Thyroid gland (tissue), 4 donors: ENCODE data around the gene SASH1. TPM values are rescaled to one million over a fixed set of nuclear protein-coding genes. Genes with fewer than 3 reads are reported as not detected.

Experiments used
- DNase-seq, 2 donors: peaks; one replicate each; pipeline ENCODE4 v3.0.0-alpha.2; 2019
- H3K27ac ChIP-seq, 3 donors: fragments of 200-600 bp; sonication (generic); 1 replicate in 2 of 3; 2 replicates in 1 of 3; pipeline ENCODE4 v1.5.1; 2016 to 2019; ENCODE audit warnings: mild to moderate bottlenecking in 1 of 3, moderate library complexity in 1 of 3
- H3K27me3 ChIP-seq: fragments of 200-600 bp; sonication (generic); one replicate; pipeline ENCODE4 v1.5.1; 2019
- H3K36me3 ChIP-seq, 2 donors: fragments of 200-600 bp; sonication (generic); one replicate each; pipeline ENCODE4 v1.5.1; 2016 to 2019
- H3K4me1 ChIP-seq, 2 donors: fragments of 200-600 bp; sonication (generic); one replicate each; pipeline ENCODE4 v1.5.1; 2017 to 2019
- H3K4me3 ChIP-seq, 3 donors: fragments of 200-600 bp; sonication (generic); replicated peaks in 1 of 3; 1 replicate in 2 of 3; 2 replicates in 1 of 3; pipeline ENCODE4 v1.5.1; 2016; ENCODE audit warnings: mild to moderate bottlenecking in 1 of 3
- H3K9me3 ChIP-seq: fragments of 200-600 bp; sonication (generic); one replicate; pipeline ENCODE4 v1.5.1; 2017
- CTCF ChIP-seq, 6 experiments: fragments of 200-600 bp in 3 of 6; fragments of 450-650 bp in 3 of 6; sonication (generic) in 3 of 6; IDR thresholded peaks; one replicate each; pipeline ENCODE4 v1.5.1; 2016 to 2019; ENCODE audit warnings: antibody characterized with exemption in 6 of 6, mild to moderate bottlenecking in 2 of 6, inconsistent platforms in 1 of 6, moderate library complexity in 1 of 6
- POLR2A ChIP-seq, 2 donors: fragments of 450-650 bp; IDR thresholded peaks; one replicate each; pipeline ENCODE4 v1.6.1; 2017; ENCODE audit warnings: antibody characterized with exemption in 2 of 2, mild to moderate bottlenecking in 2 of 2, moderate library complexity in 1 of 2
- WGBS, 2 donors: methylation state at CpG; one replicate each; pipeline ENCODE4 v1.1.5; 2017; 5-methylcytosine and 5-hydroxymethylcytosine counted together
- intact Hi-C: fragments of 100-400 bp; cut with DNase I; formaldehyde crosslinking; loops from one replicate; pipeline ENCODE4 v1.15.1; 2023
- total RNA-seq, 4 donors: library from RNA; depleted of rRNA; stranded (reverse); fragments of >200 nt; gene quantifications; one replicate each; pipeline ENCODE4 v1.2.3, GENCODE V29; 2016

Gene SASH1
- total RNA-seq, 4 donors from 2014 or later = 154 to 235 (median 190) TPM

- no peak for TF ChIP-seq CTCF (IDR thresholded peaks at IDR 0.05)
- no peak for TF ChIP-seq POLR2A (IDR thresholded peaks at IDR 0.05)
- H3K4me1 ChIP-seq = peaks cover 52 to 87% of the 10 kb centered on the region in 2 donors
- no peaks in the 10 kb centered on the region for H3K36me3 ChIP-seq
- intact Hi-C loops = no loop called here
- 46 to 63% methylated on average over 10 to 11 of the region's 11 CpGs for WGBS, 2 donors
- no peak overlapping the region for H3K4me3 ChIP-seq
- peak overlapping the region; percentile 66 to 86 (median 81) for H3K27ac ChIP-seq
- no peaks in the 10 kb centered on the region for H3K9me3 ChIP-seq
- H3K27me3 ChIP-seq = no peaks in the 10 kb centered on the region
- DNase-seq = peak; percentile 28 to 32
Observed at GRCh38 chr6:148367411-148368024, 24.9 kb downstream of the SASH1 start.

- intact Hi-C loops = no loop called here
- Histone ChIP-seq H3K27ac (peak overlapping the region in 2 of 3 donors; percentile 49 to 86), H3K4me1 (peaks cover 49 to 80% of the 10 kb centered on the region in 2 donors), H3K36me3 (no peaks in the 10 kb centered on the region), H3K9me3 (no peaks in the 10 kb centered on the region), H3K4me3 (no peak overlapping the region), H3K27me3 (no peaks in the 10 kb centered on the region)
- no peak for DNase-seq
- TF ChIP-seq CTCF (IDR thresholded peaks at IDR 0.05) (no peak), POLR2A (IDR thresholded peaks at IDR 0.05) (no peak)
- 97 to 100% methylated on average over 2 of the region's 2 CpGs for WGBS, 2 donors
Observed at GRCh38 chr6:148370176-148370575, 27.5 kb downstream of the SASH1 start.

- Histone ChIP-seq H3K4me3 (no peak overlapping the region), H3K4me1 (peaks cover 36 to 58% of the 10 kb centered on the region in 2 donors), H3K36me3 (no peaks in the 10 kb centered on the region), H3K9me3 (no peaks in the 10 kb centered on the region), H3K27me3 (no peaks in the 10 kb centered on the region), H3K27ac (peak overlapping the region in 1 of 3 donors; percentile 41)
- no peak for TF ChIP-seq POLR2A (IDR thresholded peaks at IDR 0.05)
- intact Hi-C loops = no loop called here
- WGBS, 2 donors = 71 to 74% methylated on average over 5 of the region's 5 CpGs
- no peak for DNase-seq
Observed at GRCh38 chr6:148374040-148374774, 31.6 kb downstream of the SASH1 start.

GRCh38 chr6:148375401-148375800, 32.8 kb downstream of the SASH1 start:
- Histone ChIP-seq H3K36me3 (no peaks in the 10 kb centered on the region), H3K27me3 (no peaks in the 10 kb centered on the region), H3K9me3 (no peaks in the 10 kb centered on the region), H3K4me3 (no peak overlapping the region), H3K27ac (no peak overlapping the region), H3K4me1 (peaks cover 40 to 56% of the 10 kb centered on the region in 2 donors)
- WGBS, 2 donors = 88 to 91% methylated on average over 5 of the region's 5 CpGs
- intact Hi-C loops = no loop called here
- TF ChIP-seq POLR2A (IDR thresholded peaks at IDR 0.05) (no peak), CTCF (IDR thresholded peaks at IDR 0.05) (no peak)
- no peak for DNase-seq

GRCh38 chr6:148379481-148379880, 36.8 kb downstream of the SASH1 start:
- no peak for TF ChIP-seq POLR2A (IDR thresholded peaks at IDR 0.05)
- TF ChIP-seq CTCF (IDR thresholded peaks at IDR 0.05) = no peak
- Histone ChIP-seq H3K36me3 (no peaks in the 10 kb centered on the region), H3K4me3 (no peak overlapping the region), H3K4me1 (peaks cover 37 to 48% of the 10 kb centered on the region in 2 donors), H3K27me3 (no peaks in the 10 kb centered on the region), H3K9me3 (no peaks in the 10 kb centered on the region), H3K27ac (no peak overlapping the region)
- intact Hi-C loops = no loop called here
- no peak for DNase-seq
- 95 to 96% methylated on average over 5 of the region's 5 CpGs for WGBS, 2 donors
